ENCODE measurements around the gene CIDEB.

DNA sequence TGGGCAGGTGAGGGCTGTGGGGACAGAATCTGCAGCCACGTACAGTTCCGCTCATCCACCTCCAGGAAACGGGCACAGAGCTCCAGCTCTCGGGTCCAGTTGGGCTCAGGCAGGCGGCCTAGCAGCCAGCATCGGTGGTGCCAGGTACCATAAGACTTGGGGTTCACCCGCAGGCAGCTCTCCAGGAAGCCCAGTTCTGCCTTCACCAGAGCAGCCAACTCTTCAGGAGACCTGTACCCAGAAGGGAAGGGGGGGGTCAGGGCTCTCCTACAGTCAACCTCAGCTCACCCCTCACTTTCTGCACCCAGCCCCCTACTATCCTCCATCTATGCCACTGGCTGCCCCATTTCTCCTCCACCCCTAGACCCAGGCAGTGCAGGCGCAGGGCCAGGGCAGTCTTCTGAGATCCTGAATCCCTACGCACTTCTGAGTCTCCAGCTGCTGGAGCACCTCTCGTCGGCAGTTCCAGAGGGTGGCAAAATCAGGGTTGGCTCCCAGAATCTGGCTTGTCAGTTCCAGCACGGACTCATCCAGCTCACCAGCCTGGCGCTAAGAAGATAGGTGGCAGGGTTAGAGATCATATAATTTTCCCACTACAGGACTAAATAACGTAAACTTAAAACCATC lies 37.8 kb downstream of the CIDEB start:
- TF ChIP-seq, protein P1, sequence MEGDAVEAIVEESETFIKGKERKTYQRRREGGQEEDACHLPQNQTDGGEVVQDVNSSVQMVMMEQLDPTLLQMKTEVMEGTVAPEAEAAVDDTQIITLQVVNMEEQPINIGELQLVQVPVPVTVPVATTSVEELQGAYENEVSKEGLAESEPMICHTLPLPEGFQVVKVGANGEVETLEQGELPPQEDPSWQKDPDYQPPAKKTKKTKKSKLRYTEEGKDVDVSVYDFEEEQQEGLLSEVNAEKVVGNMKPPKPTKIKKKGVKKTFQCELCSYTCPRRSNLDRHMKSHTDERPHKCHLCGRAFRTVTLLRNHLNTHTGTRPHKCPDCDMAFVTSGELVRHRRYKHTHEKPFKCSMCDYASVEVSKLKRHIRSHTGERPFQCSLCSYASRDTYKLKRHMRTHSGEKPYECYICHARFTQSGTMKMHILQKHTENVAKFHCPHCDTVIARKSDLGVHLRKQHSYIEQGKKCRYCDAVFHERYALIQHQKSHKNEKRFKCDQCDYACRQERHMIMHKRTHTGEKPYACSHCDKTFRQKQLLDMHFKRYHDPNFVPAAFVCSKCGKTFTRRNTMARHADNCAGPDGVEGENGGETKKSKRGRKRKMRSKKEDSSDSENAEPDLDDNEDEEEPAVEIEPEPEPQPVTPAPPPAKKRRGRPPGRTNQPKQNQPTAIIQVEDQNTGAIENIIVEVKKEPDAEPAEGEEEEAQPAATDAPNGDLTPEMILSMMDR (IDR thresholded peaks at IDR 0.05; ENCODE audit: insufficient read depth, low read length) = no peak
- TF ChIP-seq POLR2AphosphoS5 (IDR thresholded peaks at IDR 0.05; ENCODE audit: low read depth) (no peak), GABPA (IDR thresholded peaks at IDR 0.05; ENCODE audit: low read depth) (no peak), SPI1 (IDR thresholded peaks at IDR 0.05; ENCODE audit: borderline replicate concordance, low read depth) (no peak)
- TF ChIP-seq, protein P2, sequence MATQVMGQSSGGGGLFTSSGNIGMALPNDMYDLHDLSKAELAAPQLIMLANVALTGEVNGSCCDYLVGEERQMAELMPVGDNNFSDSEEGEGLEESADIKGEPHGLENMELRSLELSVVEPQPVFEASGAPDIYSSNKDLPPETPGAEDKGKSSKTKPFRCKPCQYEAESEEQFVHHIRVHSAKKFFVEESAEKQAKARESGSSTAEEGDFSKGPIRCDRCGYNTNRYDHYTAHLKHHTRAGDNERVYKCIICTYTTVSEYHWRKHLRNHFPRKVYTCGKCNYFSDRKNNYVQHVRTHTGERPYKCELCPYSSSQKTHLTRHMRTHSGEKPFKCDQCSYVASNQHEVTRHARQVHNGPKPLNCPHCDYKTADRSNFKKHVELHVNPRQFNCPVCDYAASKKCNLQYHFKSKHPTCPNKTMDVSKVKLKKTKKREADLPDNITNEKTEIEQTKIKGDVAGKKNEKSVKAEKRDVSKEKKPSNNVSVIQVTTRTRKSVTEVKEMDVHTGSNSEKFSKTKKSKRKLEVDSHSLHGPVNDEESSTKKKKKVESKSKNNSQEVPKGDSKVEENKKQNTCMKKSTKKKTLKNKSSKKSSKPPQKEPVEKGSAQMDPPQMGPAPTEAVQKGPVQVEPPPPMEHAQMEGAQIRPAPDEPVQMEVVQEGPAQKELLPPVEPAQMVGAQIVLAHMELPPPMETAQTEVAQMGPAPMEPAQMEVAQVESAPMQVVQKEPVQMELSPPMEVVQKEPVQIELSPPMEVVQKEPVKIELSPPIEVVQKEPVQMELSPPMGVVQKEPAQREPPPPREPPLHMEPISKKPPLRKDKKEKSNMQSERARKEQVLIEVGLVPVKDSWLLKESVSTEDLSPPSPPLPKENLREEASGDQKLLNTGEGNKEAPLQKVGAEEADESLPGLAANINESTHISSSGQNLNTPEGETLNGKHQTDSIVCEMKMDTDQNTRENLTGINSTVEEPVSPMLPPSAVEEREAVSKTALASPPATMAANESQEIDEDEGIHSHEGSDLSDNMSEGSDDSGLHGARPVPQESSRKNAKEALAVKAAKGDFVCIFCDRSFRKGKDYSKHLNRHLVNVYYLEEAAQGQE (IDR thresholded peaks at IDR 0.05; ENCODE audit: insufficient replicate concordance, low read depth) = no peak
